Natural killer cell treated with Interleukin-12 subunit alpha and Interleukin-12 subunit beta and Interleukin-15 and Interleukin-18, amount 100 ng/mL, for 72 hours (primary cell): Measurements from ENCODE around the gene LARGE1. TPM values are rescaled to one million over a fixed set of nuclear protein-coding genes. Genes with fewer than 3 reads are reported as not detected.
A peak's percentile ranks its signal among the peaks of the same experiment; 100 is the strongest.

Source experiments
- ATAC-seq, 2 donors: fragments of 150-1000 bp; cut with Tn5 transposase in 1 of 2; sonication (Bioruptor Pico), chemical (Tn5 transposase) in 1 of 2; 2 replicates each; pipeline ENCODE4 v1.10.0; 2021
- DNase-seq: peaks from one replicate; pipeline ENCODE4 v3.0.0; 2022; ENCODE audit warnings: low spot score
- H3K27ac Mint-ChIP-seq, 2 donors: 1 replicate in 1 of 2; 2 replicates in 1 of 2; pipeline ENCODE4 v1.8.0; 2022; ENCODE audit warnings: mixed read lengths in 2 of 2, mild to moderate bottlenecking in 1 of 2, moderate library complexity in 1 of 2
- H3K27me3 Mint-ChIP-seq, 2 donors: 1 replicate in 1 of 2; 2 replicates in 1 of 2; pipeline ENCODE4 v1.8.0; 2022; ENCODE audit warnings: mixed read lengths in 2 of 2
- H3K36me3 Mint-ChIP-seq: one replicate; pipeline ENCODE4 v1.8.0; 2022; ENCODE audit warnings: mixed read lengths
- H3K4me1 Mint-ChIP-seq, 2 donors: 1 replicate in 1 of 2; 2 replicates in 1 of 2; pipeline ENCODE4 v1.8.0; 2022; ENCODE audit warnings: low read depth in 2 of 2, mixed read lengths in 2 of 2, mild to moderate bottlenecking in 1 of 2
- H3K4me3 Mint-ChIP-seq: one replicate; pipeline ENCODE4 v1.8.0; 2022; ENCODE audit warnings: mixed read lengths
- H3K9me3 Mint-ChIP-seq: 2 replicates; pipeline ENCODE4 v1.8.0; 2022; ENCODE audit warnings: mixed read lengths
- total RNA-seq, 2 donors: library from RNA; stranded (reverse); gene quantifications; one replicate each; pipeline ENCODE4 v1.2.3, GENCODE V29; 2022

Gene LARGE1
- total RNA-seq, 2 donors from 2014 or later = 6.9 to 9.0 TPM

DNA sequence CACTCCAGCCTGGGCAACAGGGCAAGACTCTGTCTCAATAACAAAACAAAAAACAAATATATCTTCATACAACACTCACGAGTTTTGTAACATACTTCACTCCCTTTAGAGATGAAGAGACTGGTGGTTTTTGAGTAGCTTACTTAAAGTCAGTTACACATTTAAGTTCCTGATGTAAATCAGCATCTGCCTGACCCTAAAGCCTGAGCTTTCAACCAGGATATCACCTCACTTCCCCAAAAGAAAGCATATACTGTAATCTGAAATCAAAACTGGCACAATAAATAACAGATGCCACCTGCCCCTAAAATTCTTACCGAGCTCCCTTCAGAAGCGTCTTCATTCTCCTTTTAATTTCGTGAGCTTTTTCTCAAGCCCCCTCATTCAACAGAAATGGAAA lies 31.5 kb downstream of the LARGE1 start:
- no peak for DNase-seq
- Mint-ChIP-seq H3K27me3 (peaks cover 0 to 4% of the 10 kb centered on the region in 2 donors), H3K4me3 (no peak overlapping the region), H3K4me1 (peaks cover 3 to 23% of the 10 kb centered on the region in 2 donors), H3K36me3 (no peaks in the 10 kb centered on the region), H3K27ac (no peak overlapping the region), H3K9me3 (no peaks in the 10 kb centered on the region)
- ATAC-seq = no peak

DNA sequence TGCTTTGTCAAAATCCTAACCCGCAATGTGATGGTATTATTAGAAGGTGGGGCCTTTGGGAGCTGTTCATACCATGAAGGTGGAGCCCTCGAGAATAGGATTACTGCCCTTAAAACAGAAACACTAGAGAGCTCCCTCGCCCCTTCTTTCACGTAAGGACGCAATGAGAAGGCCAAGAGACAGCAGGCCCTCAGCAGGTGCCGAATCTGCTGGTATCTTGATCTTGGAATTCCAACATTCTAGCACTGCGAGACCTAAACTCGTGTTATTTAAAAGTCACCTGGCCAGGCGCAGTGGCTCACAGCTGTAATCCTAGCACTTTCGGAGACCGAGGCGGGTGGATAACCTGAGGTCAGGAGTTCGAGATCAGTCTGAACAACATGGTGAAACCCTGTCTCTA lies 33.1 kb downstream of the LARGE1 start:
- no peak overlapping the region for H3K4me3 Mint-ChIP-seq
- no peak overlapping the region for H3K27ac Mint-ChIP-seq
- H3K4me1 Mint-ChIP-seq = peaks cover 6 to 27% of the 10 kb centered on the region in 2 donors
- H3K36me3 Mint-ChIP-seq = no peaks in the 10 kb centered on the region
- peaks cover 0 to 9% of the 10 kb centered on the region in 2 donors for H3K27me3 Mint-ChIP-seq
- no peak for ATAC-seq
- no peak for DNase-seq
- no peaks in the 10 kb centered on the region for H3K9me3 Mint-ChIP-seq

DNA sequence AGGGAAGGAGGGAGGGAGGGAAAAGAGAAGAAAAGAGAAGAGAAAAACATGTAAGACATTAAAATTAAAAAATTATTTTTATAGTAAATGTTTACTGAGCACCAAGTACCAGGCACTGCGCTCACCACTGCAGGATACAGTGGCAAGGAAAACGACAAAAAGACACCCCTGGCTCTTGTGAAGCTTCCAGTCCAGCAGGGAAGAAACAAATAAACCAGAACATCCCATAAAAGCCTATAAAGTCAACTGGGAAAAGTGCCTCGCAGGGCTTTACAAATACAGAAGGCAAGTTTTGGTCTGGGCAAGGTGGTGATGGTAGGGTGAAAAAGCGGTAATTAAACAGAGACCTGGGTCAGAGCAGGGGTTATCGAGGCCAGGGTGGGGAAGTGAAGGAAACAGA lies 33.6 kb downstream of the LARGE1 start:
- H3K27me3 Mint-ChIP-seq = peaks cover 0 to 9% of the 10 kb centered on the region in 2 donors
- no peak overlapping the region for H3K4me3 Mint-ChIP-seq
- ATAC-seq (no peak), DNase-seq (no peak)
- no peaks in the 10 kb centered on the region for H3K9me3 Mint-ChIP-seq
- H3K27ac Mint-ChIP-seq = no peak overlapping the region
- H3K36me3 Mint-ChIP-seq = no peaks in the 10 kb centered on the region
- H3K4me1 Mint-ChIP-seq = peaks cover 6 to 22% of the 10 kb centered on the region in 2 donors

DNA sequence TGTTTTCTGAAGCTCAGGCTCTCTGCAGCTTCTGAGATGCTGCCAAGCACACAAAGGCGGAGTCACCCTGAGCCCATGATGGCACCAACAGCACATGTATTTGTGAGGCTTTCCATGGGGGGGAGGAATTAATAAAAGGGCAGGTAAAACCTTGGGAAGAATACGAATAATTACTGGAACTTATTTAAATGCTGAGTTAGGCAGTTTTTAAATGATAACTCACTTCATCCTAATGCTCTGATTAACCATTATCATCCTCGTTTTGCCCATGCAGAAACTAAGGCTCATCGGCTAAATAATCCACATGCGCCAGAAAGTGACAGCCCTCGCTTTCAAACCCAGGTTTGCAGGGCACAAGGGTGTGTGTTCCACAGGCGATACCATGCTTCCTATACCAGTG lies 35.4 kb downstream of the LARGE1 start:
- ATAC-seq (no peak), DNase-seq (no peak)
- peaks cover 0 to 9% of the 10 kb centered on the region in 2 donors for H3K27me3 Mint-ChIP-seq
- H3K4me1 Mint-ChIP-seq = peaks cover 6 to 21% of the 10 kb centered on the region in 2 donors
- H3K27ac Mint-ChIP-seq = no peak overlapping the region
- no peaks in the 10 kb centered on the region for H3K9me3 Mint-ChIP-seq
- no peaks in the 10 kb centered on the region for H3K36me3 Mint-ChIP-seq
- H3K4me3 Mint-ChIP-seq = no peak overlapping the region

DNA sequence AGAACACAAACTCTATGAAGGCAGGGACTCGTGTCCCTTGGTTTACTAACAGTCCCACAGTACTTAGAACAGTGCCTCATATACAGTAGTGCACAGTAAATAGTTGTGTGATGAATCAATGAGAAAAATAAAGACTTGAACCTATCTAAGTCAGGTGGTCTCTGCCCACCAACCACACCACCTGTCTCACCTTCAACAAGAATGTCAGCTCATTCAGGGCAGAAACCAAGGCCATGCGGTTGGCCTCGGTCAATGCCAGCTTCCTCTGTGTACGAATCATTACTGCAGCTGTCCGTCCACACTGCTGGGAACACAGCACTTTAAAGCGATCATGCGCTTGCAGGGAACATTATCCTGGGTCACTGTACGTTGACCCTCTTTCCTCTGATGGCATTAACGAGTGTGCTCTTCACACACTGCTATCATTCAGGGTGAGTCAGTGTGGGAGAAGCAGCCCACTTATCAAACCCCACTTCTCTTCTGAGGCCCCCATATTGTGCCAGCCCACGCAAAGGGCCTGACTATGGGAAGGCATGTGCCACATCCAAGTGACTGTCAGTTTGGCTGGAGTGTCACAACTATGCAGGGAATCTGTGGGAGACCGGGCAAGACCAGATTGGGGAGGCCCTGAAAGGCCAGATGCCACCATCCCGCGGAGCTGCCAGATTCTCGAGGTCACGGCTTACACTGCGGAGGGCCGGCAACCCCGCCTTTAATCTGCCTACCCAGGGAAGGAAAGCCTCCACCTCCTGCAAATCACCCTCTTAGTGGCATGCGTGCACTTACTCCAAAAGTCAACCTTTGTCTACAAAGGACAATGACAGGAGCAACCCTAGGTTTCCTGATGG lies 36.1 kb downstream of the LARGE1 start:
- Mint-ChIP-seq H3K9me3 (no peaks in the 10 kb centered on the region), H3K36me3 (no peaks in the 10 kb centered on the region), H3K4me3 (no peak overlapping the region), H3K27me3 (peaks cover 0 to 9% of the 10 kb centered on the region in 2 donors), H3K4me1 (peaks cover 3 to 14% of the 10 kb centered on the region in 2 donors), H3K27ac (no peak overlapping the region)
- ATAC-seq = no peak
- no peak for DNase-seq

DNA sequence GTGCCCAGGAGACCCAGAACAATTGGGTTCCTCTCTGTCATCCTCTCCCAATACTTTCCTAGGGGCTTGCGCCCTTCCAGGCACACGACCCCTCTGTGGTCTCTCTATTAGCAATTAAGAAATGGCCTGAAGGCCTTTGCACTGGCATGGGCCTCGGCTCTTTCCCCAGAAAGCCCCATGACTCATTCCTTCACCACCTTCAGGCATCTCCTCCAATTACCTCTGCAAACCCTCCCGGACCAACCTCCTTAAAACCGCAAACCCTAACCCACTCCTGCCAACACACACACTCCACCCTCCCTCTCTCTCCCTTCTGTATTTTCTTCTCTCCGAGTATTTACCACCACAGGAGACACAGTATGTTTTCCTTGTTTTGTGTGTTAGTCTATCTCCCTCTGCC lies 36.7 kb downstream of the LARGE1 start:
- Mint-ChIP-seq H3K4me1 (peaks cover 3 to 9% of the 10 kb centered on the region in 2 donors), H3K9me3 (no peaks in the 10 kb centered on the region), H3K27ac (no peak overlapping the region), H3K4me3 (no peak overlapping the region), H3K36me3 (no peaks in the 10 kb centered on the region), H3K27me3 (peaks cover 0 to 9% of the 10 kb centered on the region in 2 donors)
- DNase-seq = no peak
- no peak for ATAC-seq

DNA sequence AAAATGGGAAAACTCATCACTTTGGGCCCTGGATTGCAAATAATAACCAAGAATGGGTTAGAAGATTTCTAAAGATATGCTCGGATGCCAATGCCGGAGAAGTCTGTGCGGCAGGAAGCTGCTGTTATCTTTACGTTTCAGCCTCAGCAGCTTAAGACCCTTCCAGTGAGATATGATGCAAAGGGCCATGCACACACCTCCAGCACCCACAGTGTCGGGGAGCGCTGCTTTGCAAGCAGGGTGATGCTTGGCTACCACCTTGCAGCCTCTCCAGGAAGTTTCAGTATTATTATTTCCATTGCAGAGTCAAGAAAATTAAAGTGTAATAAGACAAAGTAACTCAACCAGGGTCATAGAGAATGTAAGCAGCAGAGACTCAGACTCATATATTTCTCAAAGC lies 37.3 kb downstream of the LARGE1 start:
- Mint-ChIP-seq H3K27me3 (peaks cover 0 to 9% of the 10 kb centered on the region in 2 donors), H3K4me1 (peaks cover 3 to 9% of the 10 kb centered on the region in 2 donors), H3K4me3 (no peak overlapping the region), H3K36me3 (no peaks in the 10 kb centered on the region), H3K9me3 (no peaks in the 10 kb centered on the region), H3K27ac (no peak overlapping the region)
- DNase-seq (no peak), ATAC-seq (no peak)

DNA sequence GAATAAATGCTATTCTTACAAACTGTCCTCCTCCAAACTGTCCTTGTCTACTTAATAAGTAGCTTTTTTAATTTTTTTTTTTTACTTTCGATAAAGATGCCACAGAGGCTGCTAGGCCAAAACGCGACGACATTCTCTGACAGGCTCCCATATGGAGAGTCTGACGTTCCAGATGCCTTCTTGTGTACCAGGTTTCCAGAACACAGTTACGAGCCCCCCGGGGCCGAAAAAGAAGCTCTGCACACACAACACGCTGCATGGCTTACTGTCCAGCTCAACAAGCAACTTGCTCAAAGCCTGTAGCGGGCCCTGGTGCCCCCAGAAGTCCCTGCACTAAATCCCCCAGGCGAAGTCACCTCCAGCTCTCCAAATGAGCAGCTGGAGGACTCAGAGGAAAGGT lies 39.3 kb downstream of the LARGE1 start:
- ATAC-seq (no peak), DNase-seq (no peak)
- Mint-ChIP-seq H3K4me3 (no peak overlapping the region), H3K4me1 (peaks cover 3 to 9% of the 10 kb centered on the region in 2 donors), H3K36me3 (no peaks in the 10 kb centered on the region), H3K9me3 (no peaks in the 10 kb centered on the region), H3K27me3 (peaks cover 0 to 9% of the 10 kb centered on the region in 2 donors), H3K27ac (no peak overlapping the region)

DNA sequence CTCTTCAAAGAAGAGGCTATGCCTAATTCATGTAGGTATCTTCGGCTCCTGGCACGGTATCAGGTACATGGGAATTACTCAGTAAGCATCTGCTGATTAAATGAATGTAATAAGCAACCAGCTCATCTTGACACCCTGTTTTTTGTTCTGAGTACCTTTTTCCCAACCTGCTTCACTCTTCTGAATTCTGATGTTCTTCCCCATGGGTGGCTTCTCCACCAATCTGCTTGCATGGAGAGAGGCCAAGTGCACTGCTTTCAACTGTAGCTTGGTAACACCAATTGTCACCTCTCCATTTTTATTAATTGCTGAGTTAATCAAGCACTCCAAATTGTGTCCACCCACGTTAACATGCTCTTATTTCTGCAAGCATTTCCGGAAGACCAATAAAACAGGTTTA lies 40.5 kb downstream of the LARGE1 start:
- Mint-ChIP-seq H3K27me3 (peaks cover 0 to 9% of the 10 kb centered on the region in 2 donors), H3K4me1 (peaks cover 3 to 9% of the 10 kb centered on the region in 2 donors), H3K36me3 (no peaks in the 10 kb centered on the region), H3K27ac (no peak overlapping the region), H3K9me3 (no peaks in the 10 kb centered on the region), H3K4me3 (no peak overlapping the region)
- ATAC-seq (no peak), DNase-seq (no peak)

DNA sequence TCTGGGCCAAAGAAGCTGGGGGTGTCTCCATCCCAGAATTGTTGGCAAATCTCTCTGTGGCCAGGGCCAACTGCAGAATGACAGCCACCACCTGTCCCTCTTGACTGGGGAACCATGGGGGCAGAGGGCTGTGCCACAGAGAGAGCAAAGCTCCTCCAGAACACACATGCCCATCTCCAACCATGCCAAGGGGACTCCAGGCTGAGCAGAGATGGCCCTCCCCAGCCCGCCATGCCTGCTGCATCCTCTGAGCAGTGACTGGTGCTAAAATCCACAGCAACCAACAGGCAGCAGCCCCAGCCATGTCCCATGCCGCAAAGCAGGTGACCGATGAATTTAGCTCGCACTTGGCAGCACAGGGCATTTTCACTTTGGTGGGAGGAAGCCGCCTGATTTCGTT lies 45.0 kb downstream of the LARGE1 start:
- H3K4me1 Mint-ChIP-seq = no peaks in the 10 kb centered on the region
- no peak overlapping the region for H3K27ac Mint-ChIP-seq
- no peaks in the 10 kb centered on the region for H3K9me3 Mint-ChIP-seq
- ATAC-seq = no peak
- no peak overlapping the region for H3K4me3 Mint-ChIP-seq
- no peaks in the 10 kb centered on the region for H3K27me3 Mint-ChIP-seq
- H3K36me3 Mint-ChIP-seq = no peaks in the 10 kb centered on the region
- DNase-seq = no peak

DNA sequence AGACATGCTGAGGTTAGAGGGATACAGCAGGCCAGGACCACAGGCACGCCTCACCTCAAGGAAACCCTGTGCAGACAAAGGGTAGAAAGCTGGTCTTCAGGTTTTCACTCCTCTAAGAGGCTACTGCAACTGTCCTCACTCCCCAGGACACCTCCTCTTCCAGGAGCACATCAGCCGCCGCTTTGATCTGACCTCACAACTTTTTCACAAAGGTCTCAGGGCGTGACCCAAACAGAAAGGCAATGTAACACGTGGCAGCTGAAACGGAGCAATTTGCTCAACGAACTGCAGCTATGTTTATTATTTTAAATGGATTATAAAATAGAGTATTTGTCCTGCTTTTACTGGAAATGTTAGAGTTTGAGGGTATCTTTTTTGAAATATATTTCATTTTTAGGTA lies 46.1 kb downstream of the LARGE1 start:
- no peak for ATAC-seq
- no peaks in the 10 kb centered on the region for H3K9me3 Mint-ChIP-seq
- no peaks in the 10 kb centered on the region for H3K4me1 Mint-ChIP-seq
- no peak overlapping the region for H3K27ac Mint-ChIP-seq
- DNase-seq = no peak
- H3K4me3 Mint-ChIP-seq = no peak overlapping the region
- H3K27me3 Mint-ChIP-seq = no peaks in the 10 kb centered on the region
- no peaks in the 10 kb centered on the region for H3K36me3 Mint-ChIP-seq

DNA sequence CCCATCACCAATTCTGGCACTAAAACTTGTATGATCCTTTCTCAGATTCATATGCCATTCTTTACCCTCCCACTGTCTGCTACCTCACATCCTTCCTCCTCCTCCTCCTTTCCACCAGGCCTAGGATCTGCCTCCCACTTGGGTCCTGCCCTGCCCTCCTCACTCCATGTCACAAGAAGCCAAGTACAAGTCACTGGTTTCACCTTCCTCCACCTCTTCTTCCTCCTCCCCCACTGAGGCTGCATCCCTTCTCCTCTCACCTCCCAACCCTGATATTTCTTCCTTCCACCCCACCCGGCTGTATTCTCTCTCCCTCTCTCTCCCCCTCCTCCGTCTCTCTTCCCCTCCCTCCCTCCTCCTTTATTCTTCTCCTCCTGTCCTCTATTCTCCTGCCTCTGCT lies 46.6 kb downstream of the LARGE1 start:
- DNase-seq (no peak), ATAC-seq (peak in 1 of 2 donors; percentile 52)
- Mint-ChIP-seq H3K36me3 (no peaks in the 10 kb centered on the region), H3K9me3 (no peaks in the 10 kb centered on the region), H3K27me3 (no peaks in the 10 kb centered on the region), H3K27ac (no peak overlapping the region), H3K4me3 (no peak overlapping the region), H3K4me1 (no peaks in the 10 kb centered on the region)

DNA sequence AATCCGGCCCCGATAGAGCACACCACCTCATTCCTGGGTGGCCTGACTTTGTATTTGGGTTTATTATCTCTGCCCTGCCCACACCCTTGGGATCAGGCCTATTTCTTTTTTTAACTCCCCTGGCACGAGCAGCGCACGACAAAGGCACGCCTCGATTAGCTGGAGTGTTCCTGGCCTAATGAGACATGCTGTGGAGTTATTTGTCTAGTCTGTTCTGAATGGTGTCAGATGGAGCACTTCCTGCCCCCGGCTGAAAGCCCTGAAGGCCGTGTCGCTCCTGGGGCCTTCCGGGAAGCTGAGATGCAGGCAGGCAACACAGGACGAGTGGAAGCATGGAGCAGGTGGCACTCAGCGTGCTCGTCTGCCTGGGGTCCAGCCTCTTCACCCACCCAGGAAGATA lies 47.1 kb downstream of the LARGE1 start:
- Mint-ChIP-seq H3K4me3 (no peak overlapping the region), H3K27me3 (no peaks in the 10 kb centered on the region), H3K9me3 (no peaks in the 10 kb centered on the region), H3K4me1 (no peaks in the 10 kb centered on the region), H3K27ac (no peak overlapping the region), H3K36me3 (no peaks in the 10 kb centered on the region)
- ATAC-seq (no peak), DNase-seq (no peak)

DNA sequence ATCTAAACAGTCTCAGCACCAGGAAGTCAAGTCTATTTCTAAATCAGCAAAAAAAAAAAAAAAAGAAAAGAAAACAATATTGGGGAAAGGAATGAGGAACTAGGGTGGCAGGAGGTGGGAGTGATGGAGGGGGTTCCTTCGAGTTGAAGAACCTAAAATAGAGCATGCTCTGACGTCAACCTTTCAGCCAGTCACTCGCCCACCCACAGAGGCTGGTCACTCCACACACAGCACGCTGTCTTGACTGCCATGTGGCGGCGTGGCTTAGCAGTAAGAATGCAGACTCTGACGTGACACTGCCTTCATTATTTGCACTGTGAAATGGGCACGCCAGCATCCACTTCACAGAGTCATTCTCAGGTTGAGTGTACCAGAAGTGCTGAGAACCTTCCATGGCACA lies 48.3 kb downstream of the LARGE1 start:
- Mint-ChIP-seq H3K36me3 (no peaks in the 10 kb centered on the region), H3K4me3 (no peak overlapping the region), H3K27ac (no peak overlapping the region), H3K27me3 (no peaks in the 10 kb centered on the region), H3K9me3 (no peaks in the 10 kb centered on the region), H3K4me1 (no peaks in the 10 kb centered on the region)
- DNase-seq (no peak), ATAC-seq (no peak)

DNA sequence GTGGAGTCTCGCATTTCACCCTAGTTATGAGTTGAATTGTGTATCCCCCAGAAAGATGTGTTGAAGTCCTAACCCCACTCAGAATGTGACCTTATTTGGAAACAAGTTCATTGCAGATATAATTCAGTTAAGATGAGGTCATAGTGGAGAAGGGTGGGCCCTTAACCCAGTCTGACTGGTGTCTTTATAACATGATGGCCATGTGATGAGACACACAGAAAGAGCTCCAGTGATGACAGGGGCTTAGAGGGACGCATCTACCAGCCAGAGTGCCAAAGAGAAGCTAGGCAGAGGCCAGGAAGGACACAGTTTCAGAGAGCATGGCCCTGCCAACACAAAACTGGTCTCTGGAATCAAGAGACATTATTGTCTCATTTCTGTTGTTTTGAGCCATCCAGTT lies 50.3 kb downstream of the LARGE1 start:
- Mint-ChIP-seq H3K27ac (no peak overlapping the region), H3K27me3 (no peaks in the 10 kb centered on the region), H3K4me1 (no peaks in the 10 kb centered on the region), H3K36me3 (no peaks in the 10 kb centered on the region), H3K9me3 (no peaks in the 10 kb centered on the region), H3K4me3 (no peak overlapping the region)
- ATAC-seq (no peak), DNase-seq (no peak)
